GM21825 (cell line): ENCODE data around the gene SLC20A1.
A peak's percentile ranks its signal among the peaks of the same experiment; 100 is the strongest.
"Not testable (repeated sequence)": the region's sequence is repeated elsewhere in the genome, so short reads cannot be mapped to it uniquely, and the experiment has no call there.

Source experiments
- ATAC-seq: cut with Tn5 transposase; IDR thresholded peaks from one replicate; pipeline ENCODE4 v1.9.1; 2021; ENCODE audit warnings: mild to moderate bottlenecking, moderate library complexity; ENCODE audit not compliant: unreplicated experiment

The SLC20A1 gene

GRCh38 chr2:112645310-112646101, at the start of gene SLC20A1:
Gene SLC20A1 (plus strand): TSS chr2:112645939. CDS start chr2:112646829, 890 bp downstream.
- peak; percentile 87 for ATAC-seq

GRCh38 chr2:112597537-112598322, 48.0 kb upstream of the SLC20A1 start:
- ATAC-seq, result no peak

DNA sequence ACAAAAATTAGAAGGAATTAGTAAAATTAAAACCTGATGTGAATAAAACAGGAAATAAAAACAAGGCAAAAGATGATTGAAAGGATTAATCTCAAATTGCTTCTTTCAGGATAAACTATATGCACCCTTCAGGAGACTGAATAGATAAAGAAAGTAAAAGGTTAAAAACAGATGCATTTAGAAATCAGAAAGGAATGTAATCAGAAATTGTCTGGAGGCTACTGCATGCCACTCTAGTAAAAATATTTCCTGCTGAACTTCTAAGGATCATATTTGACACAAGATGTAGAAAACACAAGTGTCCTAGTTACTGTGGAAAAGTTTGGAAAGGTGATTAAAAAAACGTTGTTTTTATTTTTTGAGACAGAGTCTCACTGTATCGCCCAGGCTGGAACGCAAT, 45.1 kb upstream of the SLC20A1 start:
- no peak for ATAC-seq

- ATAC-seq, result no peak
Observed at GRCh38 chr2:112601754-112602153, 44.0 kb upstream of the SLC20A1 start.

- ATAC-seq, result no peak
Observed at GRCh38 chr2:112602917-112603316, 42.8 kb upstream of the SLC20A1 start.

DNA sequence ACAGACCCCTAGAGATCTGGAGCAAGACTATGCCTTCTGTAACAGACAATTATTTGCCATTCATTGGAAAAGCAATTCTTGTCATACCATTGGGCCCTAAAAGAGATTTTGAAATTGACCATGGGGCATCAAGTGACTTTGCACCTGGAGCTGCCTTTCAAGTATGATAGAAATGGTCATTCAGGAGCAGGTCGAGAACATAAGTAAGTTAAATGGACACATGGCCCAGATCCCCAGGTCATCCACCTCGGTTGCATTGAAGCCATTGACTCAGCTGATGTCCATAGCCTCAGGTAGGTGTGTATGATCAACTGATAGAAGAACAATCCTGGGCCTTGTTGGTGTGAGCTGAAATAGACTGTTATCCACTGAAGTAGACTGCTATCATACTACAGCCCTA, 42.0 kb upstream of the SLC20A1 start:
- no peak for ATAC-seq

DNA sequence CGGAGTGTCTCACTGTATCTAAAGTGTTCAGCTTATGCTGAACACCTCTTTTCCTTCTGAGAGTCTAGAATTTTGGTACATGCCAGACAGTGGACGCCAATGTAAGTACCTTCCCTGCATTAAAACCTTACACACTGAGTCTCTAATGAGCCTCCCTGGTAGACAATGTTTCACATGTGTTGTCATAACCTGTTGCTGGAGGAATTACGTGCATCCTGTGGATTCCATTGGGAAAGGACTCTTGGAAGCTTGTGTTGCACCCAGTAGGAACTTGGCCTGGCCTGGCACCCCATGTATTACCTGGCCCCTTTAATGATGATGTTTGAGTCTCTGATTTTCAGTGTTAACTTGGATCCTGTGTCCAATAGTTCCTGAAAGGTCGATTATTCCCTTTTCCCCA, 40.8 kb upstream of the SLC20A1 start:
- no peak for ATAC-seq

GRCh38 chr2:112605926-112606325, 39.8 kb upstream of the SLC20A1 start:
- no peak for ATAC-seq

GRCh38 chr2:112606547-112606946, 39.2 kb upstream of the SLC20A1 start:
- ATAC-seq, result no peak

- no peak for ATAC-seq
Observed at GRCh38 chr2:112607680-112608438, 37.9 kb upstream of the SLC20A1 start.

- ATAC-seq, result not testable (repeated sequence)
Observed at GRCh38 chr2:112609320-112609719, 36.4 kb upstream of the SLC20A1 start.

- not testable (repeated sequence) for ATAC-seq
Observed at GRCh38 chr2:112612283-112612682, 33.5 kb upstream of the SLC20A1 start.

- no peak for ATAC-seq
Observed at GRCh38 chr2:112614201-112614840, 31.4 kb upstream of the SLC20A1 start.

DNA sequence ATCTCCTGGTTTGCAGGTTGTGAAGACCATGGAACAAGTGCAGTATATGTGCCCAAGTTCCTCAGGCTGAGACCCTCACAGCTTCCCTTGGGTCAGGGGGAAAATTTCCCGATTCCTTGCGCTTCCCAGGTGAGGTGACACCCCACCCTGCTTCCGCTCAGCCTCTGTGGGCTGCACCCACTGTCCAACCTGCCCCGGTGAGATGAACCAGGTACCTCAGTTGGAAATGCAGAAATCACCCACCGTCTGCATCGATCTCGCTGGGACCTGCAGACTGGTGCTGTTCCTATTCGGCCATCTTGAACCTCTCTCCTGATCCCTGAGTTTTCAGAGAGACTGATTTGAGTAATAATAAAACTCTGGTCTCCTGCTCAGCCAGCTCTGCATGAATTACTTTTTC, 30.7 kb upstream of the SLC20A1 start:
- no peak for ATAC-seq

DNA sequence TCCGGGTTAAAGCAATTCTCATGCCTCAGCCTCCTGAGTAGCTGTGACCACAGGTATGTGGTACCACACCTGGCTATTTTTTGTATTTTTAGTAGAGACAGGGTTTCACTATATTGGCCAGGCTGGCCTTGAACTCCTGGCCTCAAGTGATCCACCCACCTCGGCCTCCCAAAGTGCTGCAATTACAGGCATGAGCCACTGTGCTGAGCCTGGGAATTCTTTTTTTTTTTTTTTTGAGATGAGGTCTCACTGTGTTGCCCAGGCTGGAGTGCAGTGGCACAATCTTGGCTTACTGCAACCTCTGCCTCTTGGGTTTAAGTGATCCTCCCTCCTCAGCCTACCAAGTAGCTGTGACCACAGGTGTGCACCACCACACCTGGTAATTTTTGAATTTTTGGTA, 29.9 kb upstream of the SLC20A1 start:
- not testable (repeated sequence) for ATAC-seq

DNA sequence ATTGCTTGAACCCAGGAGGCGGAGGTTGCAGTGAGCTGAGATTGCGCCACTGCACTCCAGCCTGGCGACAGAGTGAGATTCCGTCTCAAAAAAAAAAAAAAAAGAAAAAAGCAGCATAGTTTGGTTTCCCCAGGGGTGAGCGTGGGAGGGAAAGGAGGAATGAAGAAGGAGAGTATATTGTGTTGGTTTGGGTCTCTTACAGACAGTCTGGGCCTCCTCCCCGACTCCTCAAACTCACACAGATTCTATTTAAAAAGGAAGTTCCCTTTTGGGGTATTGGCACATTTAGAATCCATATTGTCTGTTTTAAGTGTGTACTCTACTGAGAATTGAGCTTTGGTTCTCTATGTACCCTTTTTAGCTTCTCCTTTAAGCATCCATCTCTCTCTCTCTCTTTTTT, 27.4 kb upstream of the SLC20A1 start:
- ATAC-seq, result no peak

DNA sequence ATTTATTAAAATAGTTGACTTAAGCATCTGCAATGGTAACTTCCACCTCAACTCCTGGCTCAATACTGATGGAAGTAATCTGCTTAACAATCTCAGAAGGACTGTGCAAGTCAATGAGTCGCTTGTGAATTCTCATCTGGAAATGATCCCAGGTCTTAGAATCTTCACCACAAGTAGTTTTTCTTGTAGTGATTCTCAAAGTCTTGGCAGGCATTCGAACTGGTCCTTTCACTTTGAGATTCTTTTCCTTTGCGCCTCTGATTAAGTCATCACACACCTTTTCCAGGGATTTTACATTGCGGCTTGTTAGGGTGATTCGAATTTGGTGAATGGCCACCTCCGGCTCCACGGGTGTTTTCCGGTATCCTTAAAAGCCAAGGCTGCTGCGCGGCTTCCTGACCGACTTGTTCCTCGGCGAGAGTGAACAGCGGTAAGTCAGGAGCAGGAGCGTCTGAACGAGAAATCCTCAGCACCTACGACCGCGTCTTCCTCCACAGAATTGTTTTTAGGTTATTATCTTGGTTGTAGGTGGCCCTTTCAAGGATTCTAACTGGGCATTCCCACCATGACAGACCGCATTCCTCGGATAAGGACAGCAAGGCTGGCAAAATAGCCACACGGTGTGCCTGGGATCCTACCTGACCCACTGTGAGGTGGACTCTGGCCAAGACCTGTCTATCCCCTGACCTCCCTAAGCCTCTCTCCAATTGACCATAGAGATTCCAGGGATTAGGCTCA, 23.8 kb upstream of the SLC20A1 start:
- ATAC-seq, result no peak

- ATAC-seq, result no peak
Observed at GRCh38 chr2:112622528-112622849, 23.2 kb upstream of the SLC20A1 start.

- peak; percentile 73 for ATAC-seq
Observed at GRCh38 chr2:112623913-112624777, 21.6 kb upstream of the SLC20A1 start.
